ENCODE data around the gene SEPTIN5.

Gene SEPTIN5

DNA sequence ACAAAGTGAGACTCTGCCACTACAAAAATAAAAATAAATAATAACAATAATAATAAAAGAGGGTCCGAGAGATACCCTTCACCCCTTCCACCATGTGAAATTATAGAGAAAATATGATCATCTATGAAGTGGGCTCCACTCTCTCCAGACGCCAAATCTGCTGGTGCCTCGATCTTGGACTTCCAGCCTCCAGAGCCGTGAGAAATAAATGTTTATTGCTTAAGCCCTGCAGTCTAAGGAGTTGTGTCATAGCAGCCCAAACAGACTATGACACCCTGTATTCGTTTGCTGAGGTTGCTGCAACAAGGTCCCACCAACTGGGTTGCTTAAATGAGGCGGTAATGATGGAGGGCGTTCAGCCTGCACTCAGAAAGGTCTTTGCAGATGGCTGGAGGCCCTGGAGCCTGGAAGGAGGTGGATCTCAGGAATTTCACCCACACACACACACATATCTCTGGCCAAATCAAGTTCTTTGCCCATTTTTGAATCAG, 7.6 kb upstream of the SEPTIN5 start:
- no peak for DNase-seq

DNA sequence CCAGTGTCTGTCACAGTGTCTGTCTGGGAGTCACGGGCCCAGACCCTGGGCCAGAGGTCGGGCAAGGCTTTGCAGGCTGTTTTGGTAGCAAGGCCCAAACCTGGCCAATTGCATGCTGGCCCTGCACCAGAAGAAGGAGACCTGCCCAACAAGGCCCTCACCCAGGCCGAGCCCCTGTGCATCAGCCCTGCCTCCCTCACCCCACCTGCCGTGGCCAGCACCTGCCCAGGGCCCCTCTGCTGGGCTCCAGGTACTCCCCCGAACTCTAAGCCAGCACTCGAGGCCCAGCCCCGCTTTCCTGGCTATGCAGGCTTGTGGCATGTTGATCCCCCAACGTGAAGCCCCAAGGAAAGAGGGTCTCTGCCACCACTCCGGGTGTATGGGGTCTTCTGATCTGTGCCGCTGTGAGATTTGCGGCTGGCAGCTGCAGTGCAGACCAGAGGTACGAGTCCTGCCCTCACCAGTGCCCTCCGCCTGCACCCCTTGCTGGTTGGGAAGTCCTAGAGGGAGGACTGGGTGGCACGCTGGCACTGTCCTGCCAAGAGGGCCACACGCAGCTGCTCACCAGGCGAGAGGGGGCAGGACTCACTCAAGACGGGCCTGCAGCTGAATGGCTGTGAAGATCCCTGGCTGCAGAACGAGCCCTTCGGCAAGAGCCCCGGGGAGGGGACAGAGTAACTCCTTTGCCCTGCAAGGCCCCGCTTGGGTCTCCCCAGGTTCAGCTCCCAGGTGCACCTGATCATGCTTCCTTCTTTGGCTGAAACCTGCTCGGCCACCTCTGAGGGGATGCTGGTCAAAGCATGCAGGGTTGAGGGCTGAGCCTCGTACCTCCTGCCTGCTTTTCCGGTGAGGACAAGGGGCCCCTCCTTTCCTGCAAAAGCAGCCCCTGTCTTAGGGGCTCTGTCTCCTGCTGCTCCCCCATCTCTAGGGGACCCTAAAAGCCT, 6.7 kb upstream of the SEPTIN5 start:
- DNase-seq: no peak

DNA sequence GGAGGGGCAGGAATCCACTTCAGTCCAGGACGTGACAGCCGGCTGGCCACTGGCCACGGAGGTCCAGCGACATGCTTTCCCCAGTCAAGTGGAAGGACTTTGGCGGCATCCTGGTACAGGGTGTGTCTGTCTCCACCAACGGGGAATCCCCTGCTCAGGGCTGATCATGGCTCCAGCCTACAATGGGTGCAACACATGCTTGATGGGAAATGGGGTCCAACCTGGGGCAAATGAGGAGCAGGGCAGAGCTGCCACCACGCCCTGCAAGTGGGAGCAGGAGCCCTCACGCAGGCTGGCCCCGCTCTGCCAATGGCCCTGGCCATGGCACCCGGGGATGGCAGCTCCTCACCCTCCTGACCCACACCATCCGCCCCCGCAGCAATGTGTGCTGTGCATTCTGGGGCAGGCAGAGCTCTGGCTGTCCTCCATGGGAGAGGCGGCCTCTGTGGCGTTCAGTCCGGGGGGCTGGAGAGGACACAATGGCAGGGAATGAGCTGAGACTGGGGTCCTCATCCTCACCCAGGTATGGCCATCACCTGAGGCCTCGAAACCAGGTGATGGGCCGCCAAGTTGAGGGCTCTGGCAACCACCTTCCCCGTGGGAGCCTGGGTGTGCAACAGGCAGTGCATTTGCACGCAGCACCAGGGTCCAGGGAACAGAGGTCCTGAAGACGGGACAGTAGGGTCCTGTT, 5.8 kb upstream of the SEPTIN5 start:
- no peak for DNase-seq

DNA sequence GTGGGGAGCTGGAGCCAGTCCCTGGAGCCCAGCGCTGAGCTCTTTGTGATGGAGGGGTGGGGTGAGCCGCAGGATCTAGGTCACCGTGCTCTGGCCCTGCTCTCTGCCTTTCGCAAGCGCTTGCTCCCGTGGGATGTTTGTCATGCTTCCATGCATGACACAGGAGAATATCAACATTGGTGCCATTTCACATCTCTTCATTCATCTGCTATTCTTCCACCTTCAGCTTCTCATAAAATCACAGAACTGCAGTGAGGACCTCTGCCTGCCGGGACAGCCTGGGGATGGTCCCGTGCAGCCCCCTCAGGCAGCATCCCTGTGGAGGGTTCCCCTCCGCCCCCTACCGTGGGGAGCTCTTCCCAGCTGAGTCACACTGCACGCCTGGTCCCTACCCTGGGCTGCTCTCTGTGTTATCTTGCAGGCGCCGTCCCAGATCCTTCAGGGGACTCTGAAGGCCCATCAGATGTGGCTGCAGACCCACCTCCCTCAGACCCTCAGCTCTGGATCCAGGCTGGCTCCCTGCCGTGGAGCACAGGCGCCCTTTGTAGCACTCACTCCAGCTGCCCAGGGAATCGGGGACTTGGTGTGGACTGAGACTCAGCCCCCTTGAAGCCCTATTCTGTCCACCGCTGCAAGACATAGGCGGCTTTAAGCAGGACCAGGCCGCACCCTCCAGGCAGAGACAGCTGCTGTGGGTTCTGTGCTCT, 5.1 kb upstream of the SEPTIN5 start:
- no peak for DNase-seq

DNA sequence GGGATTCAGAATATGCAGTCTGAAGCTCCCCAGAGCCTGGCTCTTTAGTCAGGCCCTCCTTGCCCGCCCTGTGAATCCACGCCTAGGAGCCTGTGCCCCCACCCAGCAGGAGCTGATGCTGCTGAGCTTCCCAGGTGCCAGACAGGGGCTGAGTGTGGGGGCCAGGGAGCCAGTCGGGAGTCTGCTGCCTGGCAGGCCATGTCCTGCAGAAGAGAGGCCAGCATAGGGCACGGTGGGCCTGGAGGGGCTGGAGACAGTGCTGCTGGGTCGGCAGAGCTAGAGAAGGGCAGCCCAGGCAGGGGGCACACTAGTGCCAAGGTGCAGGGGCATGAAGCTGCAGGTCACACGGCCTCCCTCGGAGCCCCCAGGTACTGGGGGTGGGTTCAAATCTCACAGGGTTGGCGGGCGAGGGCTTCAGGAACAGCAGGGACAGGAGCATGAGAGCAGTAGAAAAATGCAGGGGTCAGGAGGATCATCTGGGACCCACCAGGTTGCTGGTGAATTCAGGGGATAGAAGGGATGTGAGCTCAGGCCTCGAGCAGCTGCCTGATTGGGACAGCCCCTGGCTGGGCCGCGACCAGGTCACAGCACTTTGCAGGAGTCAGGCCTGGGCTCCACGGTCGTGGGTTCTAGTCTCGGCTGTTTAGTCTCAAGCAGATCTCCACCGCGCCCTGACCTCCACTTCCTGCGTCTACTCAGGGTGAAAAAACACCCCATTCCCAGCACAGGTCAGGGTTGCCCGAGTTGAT, 4.1 kb upstream of the SEPTIN5 start:
- DNase-seq: no peak

DNA sequence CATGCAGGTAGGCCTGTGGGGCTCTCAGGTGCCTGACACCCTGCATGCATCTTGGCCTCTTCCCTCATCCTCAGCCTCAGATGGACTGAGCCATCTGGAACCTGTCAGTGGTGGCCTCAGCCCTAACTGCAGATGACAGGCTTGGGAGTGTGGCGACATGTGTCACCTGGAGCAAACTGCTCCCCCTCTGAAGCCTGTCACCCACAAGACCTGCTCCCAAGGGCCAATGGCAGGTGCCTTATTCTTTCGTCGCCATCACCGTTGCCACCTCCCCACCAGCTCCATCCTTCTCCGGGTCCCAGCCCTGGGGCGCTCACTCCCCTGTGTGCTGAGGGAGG, 3.6 kb upstream of the SEPTIN5 start:
- DNase-seq: no peak

DNA sequence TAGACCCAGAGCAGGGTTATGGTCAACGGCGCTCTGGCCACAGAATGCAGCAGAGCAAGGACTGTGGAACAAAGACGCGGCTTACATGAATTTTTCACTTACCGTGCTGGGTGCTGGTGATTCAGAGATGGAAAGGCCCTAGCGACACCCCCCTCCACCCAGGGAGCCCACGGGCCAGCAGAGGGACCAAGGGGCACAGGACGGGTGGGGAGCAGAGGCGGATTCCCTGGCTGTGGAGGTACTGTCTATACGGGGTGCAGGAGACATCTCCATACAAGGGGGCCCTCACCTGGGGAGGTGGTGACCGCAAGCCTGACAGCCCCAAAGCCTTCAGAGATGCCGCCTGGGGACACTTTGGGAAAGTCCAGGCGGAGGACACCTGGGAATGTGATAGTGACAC, 1.1 kb upstream of the SEPTIN5 start:
- DNase-seq: no peak

DNA sequence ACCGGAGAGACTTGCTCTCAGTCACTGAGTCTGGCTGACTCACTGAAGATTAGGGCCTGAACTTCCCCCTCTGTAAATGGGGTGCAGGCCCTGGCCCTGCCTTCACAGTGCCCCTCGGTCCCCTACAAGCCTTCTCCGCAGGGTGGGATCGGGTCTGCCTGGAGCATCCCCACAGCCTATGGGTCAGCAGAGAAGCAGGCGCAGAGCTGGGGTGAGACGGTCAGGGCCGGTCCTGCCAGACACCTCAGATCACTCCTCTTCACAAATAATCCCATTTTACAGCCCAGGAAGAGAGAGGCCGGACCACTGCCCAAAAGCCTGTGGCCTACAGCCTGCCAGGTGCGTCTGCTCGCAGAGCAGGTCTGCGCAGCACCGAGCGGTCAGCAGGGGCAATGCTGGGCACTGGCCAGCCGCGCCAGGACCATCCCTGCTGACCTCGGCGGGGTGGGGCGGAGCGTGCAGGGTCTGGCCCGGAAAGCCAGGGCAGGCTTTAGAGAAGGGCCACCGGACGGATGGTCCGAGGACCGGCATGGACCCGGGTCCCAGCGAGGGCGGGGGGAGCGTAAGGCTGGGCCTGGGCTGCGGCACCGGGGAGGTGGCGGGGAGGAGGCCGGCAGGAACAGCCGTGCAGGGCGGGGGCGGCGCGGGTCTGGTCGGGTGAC, 522 bp upstream of the SEPTIN5 start:
- DNase-seq: no peak

DNA sequence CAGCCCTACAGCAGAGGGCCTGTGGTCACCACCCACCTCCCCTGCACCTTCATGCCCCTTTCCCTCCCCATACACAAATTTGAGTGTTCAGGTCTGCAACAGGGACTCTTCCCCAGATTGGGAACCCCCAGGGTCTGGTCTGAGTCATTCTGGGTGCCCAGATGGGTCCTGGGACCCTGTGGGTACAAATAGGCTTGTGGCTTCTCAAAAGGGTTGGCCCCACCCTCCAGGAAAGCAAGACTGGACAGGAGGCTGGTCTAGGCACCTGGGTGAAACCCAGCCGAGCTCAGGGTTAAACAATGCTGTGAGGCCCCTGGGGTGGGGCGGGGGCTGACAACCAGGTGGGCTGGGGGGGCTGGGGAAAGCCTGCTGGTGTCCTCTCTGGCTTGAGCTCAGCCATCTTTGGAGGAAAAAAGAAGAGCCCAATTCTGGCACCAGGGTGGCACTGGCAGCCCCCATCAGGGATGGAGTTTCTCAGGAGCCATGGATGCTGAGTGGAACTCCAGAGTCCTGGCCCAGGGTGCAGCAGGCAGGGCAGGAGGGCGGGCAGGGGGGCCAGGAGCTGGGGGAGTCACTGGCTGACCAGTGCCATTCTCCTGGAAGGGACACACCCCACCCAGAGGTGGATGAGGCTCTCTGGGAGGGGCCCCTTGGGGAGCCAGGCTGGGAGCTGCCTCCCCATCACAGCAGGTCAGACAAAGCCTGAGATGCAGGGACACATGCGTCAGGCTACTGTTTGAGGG, 1.1 kb downstream of the SEPTIN5 start:
- no peak for DNase-seq

DNA sequence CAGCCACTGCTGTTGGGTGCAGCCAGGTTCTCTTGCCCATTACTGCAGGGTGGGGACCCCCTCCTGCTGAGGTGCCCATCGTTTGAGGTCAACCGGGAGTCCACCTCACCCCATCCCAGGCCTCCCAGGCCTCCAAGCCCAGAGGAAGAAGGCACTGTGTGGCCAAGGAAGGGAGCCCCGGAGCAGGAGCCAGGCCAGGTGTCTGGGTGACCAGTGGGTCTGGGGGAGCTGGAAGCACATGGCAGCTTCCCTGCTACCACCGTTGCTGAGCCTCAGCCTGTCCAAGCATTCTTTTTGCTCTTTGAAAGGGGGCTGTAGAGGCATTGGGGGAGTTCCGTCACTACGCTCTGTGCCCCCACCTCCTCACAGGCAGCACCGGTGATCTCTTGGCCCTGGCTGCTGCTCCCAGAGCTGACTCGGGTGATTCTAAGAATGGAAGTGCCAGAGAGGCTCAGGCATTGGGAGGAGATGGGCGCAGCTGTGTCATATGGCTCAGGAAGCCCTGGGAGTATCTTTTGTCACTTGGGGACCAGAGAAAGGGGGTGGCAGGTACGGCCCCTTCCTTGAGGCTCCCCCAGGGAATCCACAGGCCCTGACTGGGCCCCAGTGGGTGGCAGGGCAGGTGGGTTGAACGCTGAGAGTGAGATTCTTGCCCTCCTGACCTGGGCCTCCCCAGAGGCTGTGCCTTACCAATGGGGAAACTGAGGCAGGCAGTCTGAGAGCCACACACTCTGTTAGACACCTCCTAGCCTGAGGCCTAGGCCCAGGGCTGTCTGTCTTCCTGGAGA, 1.9 kb downstream of the SEPTIN5 start:
- DNase-seq: no peak

DNA sequence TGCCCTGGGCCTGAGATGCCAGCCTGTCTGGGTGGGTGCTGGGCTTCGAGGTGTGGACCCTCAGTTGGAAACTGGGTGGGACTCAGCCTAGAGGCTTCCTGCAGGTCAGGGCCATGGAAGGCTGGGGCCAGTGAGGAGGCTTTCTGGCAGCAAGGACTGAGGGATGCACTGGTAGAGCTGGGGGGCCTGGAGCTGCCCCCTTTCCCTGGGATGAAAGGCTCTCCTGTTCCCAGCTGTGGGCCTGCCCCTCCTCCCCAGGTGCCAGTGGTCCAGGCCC, 2.5 kb downstream of the SEPTIN5 start:
- no peak for DNase-seq

DNA sequence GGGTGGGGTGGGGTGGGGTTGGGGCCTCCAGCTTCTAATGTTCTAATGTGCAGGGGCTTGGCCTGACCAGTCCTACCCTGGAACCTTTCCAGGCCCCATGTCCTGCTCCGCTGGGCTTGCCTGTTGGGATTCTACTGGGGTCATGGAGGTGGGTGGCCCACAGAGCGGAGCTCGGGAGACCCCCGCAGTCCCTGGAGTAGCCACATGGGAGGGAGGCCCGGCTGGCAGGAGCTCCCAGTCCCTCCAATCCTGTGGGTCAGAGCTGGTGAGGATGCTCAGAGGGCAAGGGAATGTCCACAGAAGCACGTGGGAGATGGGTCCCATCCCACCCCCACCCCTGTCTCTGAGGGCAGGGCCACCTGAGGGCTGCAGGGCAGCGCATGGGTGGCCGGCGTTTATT, 2.9 kb downstream of the SEPTIN5 start:
- no peak for DNase-seq

DNA sequence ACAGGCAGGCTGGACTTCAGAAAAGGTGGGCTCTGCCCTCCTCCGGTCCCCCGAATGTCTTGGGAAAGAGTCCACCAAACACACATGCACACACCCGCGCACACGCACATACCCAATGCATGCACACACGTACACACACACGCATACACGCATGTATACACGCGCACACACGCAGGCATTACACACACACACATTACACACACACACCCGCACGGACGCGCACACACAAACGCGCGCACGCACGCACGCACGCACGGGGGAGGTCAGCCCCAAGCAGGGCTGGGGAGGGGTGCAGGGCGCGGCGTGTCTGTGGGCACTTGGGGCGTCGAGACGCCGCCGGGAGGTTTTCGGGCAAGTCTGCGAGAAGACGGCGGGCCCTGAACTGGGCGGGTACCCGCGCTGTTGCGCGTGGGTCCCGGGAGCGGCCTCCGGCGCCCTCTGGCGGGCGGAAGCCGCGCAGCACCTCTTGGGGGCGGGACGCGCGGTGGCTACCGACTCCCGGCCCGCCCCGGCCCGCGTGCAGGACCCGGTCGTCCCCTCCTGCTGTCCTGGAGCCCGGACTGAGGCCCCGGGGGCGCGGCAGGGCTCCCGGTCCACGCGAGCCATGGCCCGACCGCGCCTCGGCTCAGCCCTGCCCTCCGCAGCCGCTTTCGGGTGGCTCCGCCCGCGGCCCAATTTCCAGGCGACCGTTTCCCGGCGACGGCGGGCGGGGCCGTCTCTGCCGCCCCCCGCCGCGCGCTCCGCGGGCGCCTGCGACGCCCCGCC, 3.6 kb downstream of the SEPTIN5 start:
- peak; percentile 41 for DNase-seq

DNA sequence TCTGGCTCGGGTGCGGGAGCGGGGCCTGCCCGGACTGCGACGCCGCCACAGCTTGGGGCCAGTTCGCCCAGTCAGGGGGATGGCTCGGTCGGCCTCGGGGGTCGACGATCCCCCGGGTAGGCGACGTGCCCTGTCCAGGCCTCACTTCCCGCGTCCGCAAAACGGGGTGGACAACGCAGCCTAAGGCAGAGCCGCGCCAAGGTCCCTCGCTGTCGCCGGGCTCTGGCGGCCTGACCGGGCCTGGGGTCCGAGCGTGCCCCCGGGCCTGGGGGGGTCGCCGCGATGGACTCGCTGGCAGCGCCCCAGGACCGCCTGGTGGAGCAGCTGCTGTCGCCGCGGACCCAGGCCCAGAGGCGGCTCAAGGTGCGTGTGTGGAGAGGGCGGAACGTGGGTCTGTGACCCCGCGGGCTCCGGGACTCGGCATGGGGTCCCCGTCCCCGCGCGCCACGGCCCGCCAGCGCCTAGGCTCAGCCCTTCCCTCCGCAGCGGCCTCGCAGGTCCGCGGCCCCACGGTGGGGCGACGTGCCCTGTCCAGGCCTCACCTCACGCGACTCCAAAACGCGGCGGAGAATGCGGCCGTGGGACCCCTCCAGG, 4.2 kb downstream of the SEPTIN5 start:
- no peak for DNase-seq

DNA sequence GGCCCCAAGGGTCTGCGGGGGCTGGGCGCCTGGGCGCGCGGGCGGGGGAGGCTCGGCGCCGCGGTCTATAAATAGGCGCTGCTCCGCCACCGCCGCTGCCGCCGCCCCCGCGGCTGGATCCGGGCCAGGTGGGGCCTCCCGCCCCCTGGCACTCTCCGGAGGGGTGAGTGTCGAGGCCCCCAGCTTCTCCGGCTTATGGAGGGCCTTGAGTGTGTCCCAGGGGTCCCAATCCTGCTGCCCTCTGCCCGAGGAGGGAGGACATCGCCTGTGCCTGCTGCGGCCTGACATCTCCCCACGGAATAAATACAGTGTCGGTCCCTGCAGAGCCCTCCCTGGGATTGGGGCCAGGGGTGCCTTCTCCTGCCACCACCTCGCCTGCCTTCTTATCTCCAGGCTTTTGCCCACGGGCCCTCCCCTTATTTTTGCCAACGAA, 4.8 kb downstream of the SEPTIN5 start:
- DNase-seq: no peak

DNA sequence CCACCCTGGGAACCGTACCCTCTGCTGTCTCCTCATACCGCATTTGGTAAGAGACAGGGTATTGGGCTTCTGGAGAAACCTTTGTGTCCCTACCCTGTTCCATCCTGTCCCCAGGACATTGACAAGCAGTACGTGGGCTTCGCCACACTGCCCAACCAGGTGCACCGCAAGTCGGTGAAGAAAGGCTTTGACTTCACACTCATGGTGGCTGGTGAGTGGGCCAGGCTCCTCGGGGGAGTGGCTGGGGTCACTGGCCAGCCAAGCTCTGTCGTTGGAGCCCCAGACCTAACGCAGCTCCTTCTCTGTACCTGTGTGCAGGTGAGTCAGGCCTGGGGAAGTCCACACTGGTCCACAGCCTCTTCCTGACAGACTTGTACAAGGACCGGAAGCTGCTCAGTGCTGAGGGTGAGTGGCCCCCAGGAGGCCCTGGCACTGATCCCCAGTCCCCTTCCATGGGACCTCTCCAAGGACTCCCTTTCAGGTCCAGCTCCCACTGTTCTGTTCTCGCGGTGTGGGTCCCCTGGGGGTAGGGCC, 5.3 kb downstream of the SEPTIN5 start:
- DNase-seq: no peak

DNA sequence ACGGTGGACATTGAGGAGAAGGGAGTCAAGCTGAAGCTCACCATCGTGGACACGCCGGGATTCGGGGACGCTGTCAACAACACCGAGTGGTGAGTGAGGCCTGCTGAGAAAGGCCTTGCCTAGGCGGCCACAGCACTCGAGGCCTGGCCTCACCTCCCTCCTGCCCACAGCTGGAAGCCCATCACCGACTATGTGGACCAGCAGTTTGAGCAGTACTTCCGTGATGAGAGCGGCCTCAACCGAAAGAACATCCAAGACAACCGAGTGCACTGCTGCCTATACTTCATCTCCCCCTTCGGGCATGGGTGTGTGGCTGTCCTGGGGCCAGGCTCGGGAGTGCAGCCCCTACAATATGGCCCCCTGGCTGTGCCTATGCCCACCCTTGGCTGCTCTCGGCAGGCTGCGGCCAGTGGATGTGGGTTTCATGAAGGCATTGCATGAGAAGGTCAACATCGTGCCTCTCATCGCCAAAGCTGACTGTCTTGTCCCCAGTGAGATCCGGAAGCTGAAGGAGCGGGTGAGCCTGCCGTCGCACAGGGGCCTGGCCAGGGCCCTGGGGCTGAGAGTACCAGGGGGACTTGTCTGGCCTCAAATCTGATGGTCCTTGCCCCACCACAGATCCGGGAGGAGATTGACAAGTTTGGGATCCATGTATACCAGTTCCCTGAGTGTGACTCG, 6.0 kb downstream of the SEPTIN5 start:
- DNase-seq: no peak

DNA sequence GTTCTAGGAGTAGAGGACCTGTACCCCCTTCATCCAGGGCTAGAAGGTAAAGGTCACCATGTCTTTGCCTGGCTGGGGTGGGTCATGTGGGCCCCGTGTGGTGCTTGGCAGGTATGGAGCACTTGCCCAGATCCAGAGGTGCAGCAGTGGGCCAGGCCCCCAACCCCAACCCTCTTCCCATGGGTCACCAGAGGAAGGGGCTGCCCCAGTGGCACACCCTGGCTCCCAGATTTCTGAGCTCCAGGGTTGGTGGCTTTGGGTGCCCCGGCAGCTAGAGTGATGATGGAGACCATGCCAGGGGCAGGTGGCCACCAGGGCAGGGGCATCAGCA, 6.7 kb downstream of the SEPTIN5 start:
- DNase-seq: no peak
